ENCODE data around the gene TOX2.

The TOX2 gene

DNA sequence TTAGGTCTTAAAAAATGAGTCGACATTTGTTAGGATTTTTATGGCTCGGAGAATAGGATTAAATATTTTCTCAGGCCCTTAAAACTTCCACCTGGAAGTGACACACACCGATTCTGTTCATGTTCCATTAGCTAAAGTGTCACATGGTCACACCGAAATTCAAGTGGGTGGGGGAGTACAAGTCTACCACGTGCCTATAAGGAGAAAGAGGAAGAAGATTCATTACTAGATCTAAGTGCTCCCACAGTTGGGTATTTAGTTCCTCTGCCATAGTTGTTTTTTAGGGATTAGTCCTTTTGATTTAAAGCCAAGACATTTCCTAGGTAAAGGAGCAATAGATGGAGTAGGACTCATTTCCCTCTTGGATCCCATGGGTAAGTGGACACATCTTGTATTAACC, 4.9 kb upstream of the TOX2 start:
- peak; percentile 63 for DNase-seq (ENCODE audit: low read depth)
- H3K4me3 ChIP-seq (ENCODE audit: low read depth, low read length): no peak overlapping the region
- TF ChIP-seq MYC (IDR thresholded peaks at IDR 0.05; ENCODE audit: low read depth, low read length) (peak; percentile 90), POLR2A (IDR thresholded peaks at IDR 0.05; ENCODE audit: extremely low read depth, insufficient read length) (no peak)
- TF ChIP-seq, protein P1, sequence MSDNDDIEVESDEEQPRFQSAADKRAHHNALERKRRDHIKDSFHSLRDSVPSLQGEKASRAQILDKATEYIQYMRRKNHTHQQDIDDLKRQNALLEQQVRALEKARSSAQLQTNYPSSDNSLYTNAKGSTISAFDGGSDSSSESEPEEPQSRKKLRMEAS (IDR thresholded peaks at IDR 0.05; ENCODE audit: low read depth, low read length): peak; percentile 98
- TF ChIP-seq, protein P2, sequence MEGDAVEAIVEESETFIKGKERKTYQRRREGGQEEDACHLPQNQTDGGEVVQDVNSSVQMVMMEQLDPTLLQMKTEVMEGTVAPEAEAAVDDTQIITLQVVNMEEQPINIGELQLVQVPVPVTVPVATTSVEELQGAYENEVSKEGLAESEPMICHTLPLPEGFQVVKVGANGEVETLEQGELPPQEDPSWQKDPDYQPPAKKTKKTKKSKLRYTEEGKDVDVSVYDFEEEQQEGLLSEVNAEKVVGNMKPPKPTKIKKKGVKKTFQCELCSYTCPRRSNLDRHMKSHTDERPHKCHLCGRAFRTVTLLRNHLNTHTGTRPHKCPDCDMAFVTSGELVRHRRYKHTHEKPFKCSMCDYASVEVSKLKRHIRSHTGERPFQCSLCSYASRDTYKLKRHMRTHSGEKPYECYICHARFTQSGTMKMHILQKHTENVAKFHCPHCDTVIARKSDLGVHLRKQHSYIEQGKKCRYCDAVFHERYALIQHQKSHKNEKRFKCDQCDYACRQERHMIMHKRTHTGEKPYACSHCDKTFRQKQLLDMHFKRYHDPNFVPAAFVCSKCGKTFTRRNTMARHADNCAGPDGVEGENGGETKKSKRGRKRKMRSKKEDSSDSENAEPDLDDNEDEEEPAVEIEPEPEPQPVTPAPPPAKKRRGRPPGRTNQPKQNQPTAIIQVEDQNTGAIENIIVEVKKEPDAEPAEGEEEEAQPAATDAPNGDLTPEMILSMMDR (IDR thresholded peaks at IDR 0.05; ENCODE audit: low read depth, low read length): no peak

DNA sequence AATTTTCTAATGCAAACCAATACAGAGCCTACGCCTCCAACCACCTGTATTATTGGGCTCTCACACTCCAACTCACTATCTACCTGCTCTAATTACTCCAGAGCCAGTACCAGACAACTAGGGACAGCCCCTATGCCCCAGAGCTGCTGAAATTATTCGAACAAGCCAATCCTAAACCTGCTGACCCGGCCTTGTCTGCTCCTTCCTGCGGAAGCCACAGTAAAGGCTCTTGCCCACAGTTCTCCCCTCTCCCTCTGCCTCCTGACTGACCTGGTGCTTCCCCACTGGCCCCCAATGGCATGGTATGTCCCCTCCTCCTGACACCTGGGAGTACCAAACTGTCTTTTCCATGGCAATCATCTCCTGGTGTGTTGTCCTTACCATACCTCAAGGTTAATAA, 4.1 kb upstream of the TOX2 start:
- no peak for DNase-seq (ENCODE audit: low read depth)
- TF ChIP-seq, protein P2 (IDR thresholded peaks at IDR 0.05; ENCODE audit: low read depth, low read length): no peak
- no peak for TF ChIP-seq MYC (IDR thresholded peaks at IDR 0.05; ENCODE audit: low read depth, low read length)
- TF ChIP-seq, protein P1 (IDR thresholded peaks at IDR 0.05; ENCODE audit: low read depth, low read length): no peak
- TF ChIP-seq POLR2A (IDR thresholded peaks at IDR 0.05; ENCODE audit: extremely low read depth, insufficient read length): no peak
- H3K4me3 ChIP-seq (ENCODE audit: low read depth, low read length): no peak overlapping the region

DNA sequence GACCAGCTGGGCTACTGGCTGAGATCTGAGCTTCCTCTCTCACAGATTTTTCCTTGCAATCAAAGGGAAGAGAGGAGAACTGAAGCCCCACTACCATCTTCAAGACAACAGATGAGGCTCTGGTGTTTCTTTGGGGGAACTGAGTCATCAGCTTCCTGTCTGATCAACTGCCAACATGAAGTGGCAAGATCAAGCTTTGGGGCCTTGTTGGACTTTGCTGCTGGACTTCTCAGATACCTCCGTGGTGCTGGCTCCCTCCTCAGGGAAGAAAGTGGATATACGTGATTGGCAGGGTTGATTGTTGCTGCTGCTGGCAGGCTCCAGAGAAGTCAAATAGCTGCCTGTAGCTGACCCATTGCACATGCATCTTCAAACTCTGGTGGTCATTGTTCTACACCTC, 3.6 kb upstream of the TOX2 start:
- no peak overlapping the region for H3K4me3 ChIP-seq (ENCODE audit: low read depth, low read length)
- TF ChIP-seq, protein P1 (IDR thresholded peaks at IDR 0.05; ENCODE audit: low read depth, low read length): no peak
- no peak for TF ChIP-seq POLR2A (IDR thresholded peaks at IDR 0.05; ENCODE audit: extremely low read depth, insufficient read length)
- TF ChIP-seq, protein P2 (IDR thresholded peaks at IDR 0.05; ENCODE audit: low read depth, low read length): no peak
- no peak for TF ChIP-seq MYC (IDR thresholded peaks at IDR 0.05; ENCODE audit: low read depth, low read length)
- peak; percentile 60 for DNase-seq (ENCODE audit: low read depth)

DNA sequence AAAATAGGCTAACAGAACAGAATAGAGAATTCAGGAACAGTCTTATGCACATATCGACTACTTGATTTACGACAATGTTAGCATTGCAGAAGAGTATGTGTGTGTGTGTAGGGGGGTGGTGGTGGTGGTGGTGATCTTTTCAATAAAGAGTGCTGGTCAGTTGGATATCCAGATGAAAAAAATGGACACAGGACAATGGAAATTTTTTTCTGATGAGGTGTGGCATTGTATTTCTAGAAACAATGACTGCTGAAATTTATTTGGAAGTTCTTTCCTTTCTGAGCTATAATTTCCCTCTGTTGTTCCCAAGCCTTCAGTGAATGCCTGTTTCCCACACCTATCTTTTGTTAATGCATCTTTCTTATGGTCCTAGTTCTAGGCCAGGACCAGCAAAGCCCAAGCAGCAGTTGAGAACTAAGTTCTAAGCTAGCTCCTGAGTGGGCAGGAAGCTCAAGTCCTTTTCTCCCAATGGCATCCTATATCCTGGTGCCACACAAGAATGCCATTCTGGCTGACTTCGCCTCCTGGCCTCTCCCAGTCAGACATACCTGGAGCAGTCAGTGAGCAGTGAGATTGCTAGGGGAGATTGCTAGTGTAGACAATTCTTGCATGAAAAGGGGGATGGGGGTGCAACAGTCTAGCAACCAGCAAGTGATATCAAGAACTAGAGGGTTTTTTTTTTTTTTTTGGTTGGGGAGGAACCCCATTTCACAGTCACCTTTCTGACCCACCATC, 1.2 kb upstream of the TOX2 start:
- no peak overlapping the region for H3K4me3 ChIP-seq (ENCODE audit: low read depth, low read length)
- DNase-seq (ENCODE audit: low read depth): no peak
- TF ChIP-seq, protein P2 (IDR thresholded peaks at IDR 0.05; ENCODE audit: low read depth, low read length): no peak
- TF ChIP-seq MYC (IDR thresholded peaks at IDR 0.05; ENCODE audit: low read depth, low read length) (no peak), POLR2A (IDR thresholded peaks at IDR 0.05; ENCODE audit: extremely low read depth, insufficient read length) (no peak)
- TF ChIP-seq, protein P1 (IDR thresholded peaks at IDR 0.05; ENCODE audit: low read depth, low read length): no peak

DNA sequence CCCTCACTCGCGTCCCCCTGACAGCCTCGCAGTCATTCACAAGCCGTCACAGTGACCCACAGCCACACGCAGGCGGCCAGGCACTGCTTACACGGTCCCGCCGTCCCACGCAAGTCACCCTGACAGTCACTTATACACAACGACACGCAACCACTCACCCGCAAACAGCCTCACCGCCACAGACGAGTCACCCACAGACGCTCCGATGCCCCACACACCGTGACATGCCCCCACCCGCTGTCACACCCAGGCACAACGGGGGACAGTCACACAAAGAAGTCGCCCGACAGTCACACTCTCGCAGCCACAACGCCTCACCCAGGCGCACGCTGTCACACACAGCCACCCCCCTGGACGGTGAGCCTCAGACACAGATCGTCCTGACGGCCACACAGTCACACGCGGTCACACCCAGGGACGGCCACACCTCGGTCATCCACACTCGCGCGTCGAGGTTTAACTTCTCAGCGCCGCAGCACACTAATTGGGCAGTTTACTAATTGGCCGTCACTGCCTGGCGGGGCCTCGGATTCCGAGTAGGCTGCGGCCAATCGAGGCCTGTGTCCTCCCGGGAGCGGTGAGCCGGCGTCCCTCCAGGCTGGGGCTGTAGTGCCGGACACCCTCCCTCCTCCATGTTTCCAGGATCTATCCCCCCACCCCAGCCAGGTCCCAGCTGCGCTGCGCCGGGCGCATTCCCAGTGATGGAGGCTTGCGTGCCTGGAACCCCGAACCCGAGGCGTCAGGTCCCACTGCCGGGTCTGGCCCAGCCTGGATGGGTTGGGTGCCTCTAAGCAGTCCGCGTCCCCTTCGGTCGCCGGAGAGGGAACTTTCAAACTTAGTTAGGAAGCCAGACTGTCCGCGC, 790 bp downstream of the TOX2 start:
- TF ChIP-seq, protein P1 (IDR thresholded peaks at IDR 0.05; ENCODE audit: low read depth, low read length): no peak
- TF ChIP-seq POLR2A (IDR thresholded peaks at IDR 0.05; ENCODE audit: extremely low read depth, insufficient read length): no peak
- TF ChIP-seq MYC (IDR thresholded peaks at IDR 0.05; ENCODE audit: low read depth, low read length): no peak
- TF ChIP-seq, protein P2 (IDR thresholded peaks at IDR 0.05; ENCODE audit: low read depth, low read length): no peak
- DNase-seq (ENCODE audit: low read depth): peak; percentile 16
- no peak overlapping the region for H3K4me3 ChIP-seq (ENCODE audit: low read depth, low read length)
